Colonic mucosa (tissue), 4 donors: ENCODE measurements around the gene PPP1R9B. TPM values are rescaled to one million over a fixed set of nuclear protein-coding genes. Genes with fewer than 3 reads are reported as not detected.

Source experiments
- DNase-seq: peaks from one replicate; pipeline ENCODE4 v3.0.0-alpha.2; 2020
- H3K27ac ChIP-seq: fragments of 200-600 bp; one replicate; pipeline ENCODE4 v1.8.0; 2021
- H3K27me3 ChIP-seq: fragments of 200-600 bp; one replicate; pipeline ENCODE4 v1.8.0; 2021
- H3K36me3 ChIP-seq: fragments of 200-600 bp; one replicate; pipeline ENCODE4 v1.8.0; 2021
- H3K4me1 ChIP-seq: fragments of 200-600 bp; one replicate; pipeline ENCODE4 v1.8.0; 2021; ENCODE audit warnings: mild to moderate bottlenecking
- H3K4me3 ChIP-seq: fragments of 200-600 bp; one replicate; pipeline ENCODE4 v1.8.0; 2021
- H3K9ac ChIP-seq, 2 donors: one replicate each; pipeline ENCODE4 v1.7.0; 2013; ENCODE audit warnings: control low read depth in 2 of 2, low read depth in 2 of 2, low read length in 2 of 2
- H3K9me3 ChIP-seq: fragments of 200-600 bp; one replicate; pipeline ENCODE4 v1.8.0; 2021
- intact Hi-C: fragments of 100-400 bp; cut with DNase I; formaldehyde crosslinking; loops from one replicate; pipeline ENCODE4 v1.14.1; 2022
- total RNA-seq, 2 donors: library from RNA; stranded (reverse); fragmentation: NEBNext Ultra II Directional in 1 of 2; extraction: Animal tissue kit (Norgen Biotek cat#: 25700) in 1 of 2; gene quantifications; one replicate each; pipeline ENCODE4 v1.2.1, GENCODE V29; 2021
- TF ChIP-seq, protein P1 (sequence below): fragments of 200-600 bp; IDR thresholded peaks from one replicate; pipeline ENCODE4 v1.8.0; 2022; ENCODE audit warnings: antibody characterized with exemption, mild to moderate bottlenecking
- donor health status: healthy.
- donor health status: DM: no; HTN: no; CAD: no.
- donor health status: DM: no; HTN: no; CAD: no.

Gene PPP1R9B
- total RNA-seq, 2 donors from 2014 or later = 36.6 to 43.2 TPM

DNA sequence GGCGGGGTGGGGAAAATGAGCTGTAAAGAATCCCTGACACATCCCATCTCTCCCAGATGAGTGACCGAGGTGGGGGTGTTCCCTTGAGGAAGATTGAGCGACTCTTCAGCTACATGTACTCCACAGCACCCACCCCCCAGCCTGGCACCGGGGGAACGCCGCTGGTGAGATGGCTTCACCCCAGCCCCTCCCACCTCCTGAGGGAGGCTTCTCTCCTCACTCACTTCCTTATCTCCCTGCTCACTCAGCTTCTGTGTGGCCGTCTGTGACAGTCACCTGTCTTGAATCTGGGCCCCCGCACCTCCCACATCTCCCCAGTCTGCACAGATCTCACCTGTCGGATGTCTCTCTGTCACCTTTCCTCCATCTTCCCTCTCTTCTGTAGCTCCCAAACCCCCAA lies 41.9 kb downstream of the PPP1R9B start:
- Histone ChIP-seq H3K27me3 (no peaks in the 10 kb centered on the region), H3K4me1 (peaks cover 7% of the 10 kb centered on the region), H3K36me3 (no peaks in the 10 kb centered on the region), H3K9me3 (no peaks in the 10 kb centered on the region), H3K4me3 (no peak overlapping the region), H3K27ac (no peak overlapping the region), H3K9ac (no peak overlapping the region)
- TF ChIP-seq, protein P1, sequence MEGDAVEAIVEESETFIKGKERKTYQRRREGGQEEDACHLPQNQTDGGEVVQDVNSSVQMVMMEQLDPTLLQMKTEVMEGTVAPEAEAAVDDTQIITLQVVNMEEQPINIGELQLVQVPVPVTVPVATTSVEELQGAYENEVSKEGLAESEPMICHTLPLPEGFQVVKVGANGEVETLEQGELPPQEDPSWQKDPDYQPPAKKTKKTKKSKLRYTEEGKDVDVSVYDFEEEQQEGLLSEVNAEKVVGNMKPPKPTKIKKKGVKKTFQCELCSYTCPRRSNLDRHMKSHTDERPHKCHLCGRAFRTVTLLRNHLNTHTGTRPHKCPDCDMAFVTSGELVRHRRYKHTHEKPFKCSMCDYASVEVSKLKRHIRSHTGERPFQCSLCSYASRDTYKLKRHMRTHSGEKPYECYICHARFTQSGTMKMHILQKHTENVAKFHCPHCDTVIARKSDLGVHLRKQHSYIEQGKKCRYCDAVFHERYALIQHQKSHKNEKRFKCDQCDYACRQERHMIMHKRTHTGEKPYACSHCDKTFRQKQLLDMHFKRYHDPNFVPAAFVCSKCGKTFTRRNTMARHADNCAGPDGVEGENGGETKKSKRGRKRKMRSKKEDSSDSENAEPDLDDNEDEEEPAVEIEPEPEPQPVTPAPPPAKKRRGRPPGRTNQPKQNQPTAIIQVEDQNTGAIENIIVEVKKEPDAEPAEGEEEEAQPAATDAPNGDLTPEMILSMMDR = no peak
- DNase-seq = no peak
- intact Hi-C loops = no loop called here

DNA sequence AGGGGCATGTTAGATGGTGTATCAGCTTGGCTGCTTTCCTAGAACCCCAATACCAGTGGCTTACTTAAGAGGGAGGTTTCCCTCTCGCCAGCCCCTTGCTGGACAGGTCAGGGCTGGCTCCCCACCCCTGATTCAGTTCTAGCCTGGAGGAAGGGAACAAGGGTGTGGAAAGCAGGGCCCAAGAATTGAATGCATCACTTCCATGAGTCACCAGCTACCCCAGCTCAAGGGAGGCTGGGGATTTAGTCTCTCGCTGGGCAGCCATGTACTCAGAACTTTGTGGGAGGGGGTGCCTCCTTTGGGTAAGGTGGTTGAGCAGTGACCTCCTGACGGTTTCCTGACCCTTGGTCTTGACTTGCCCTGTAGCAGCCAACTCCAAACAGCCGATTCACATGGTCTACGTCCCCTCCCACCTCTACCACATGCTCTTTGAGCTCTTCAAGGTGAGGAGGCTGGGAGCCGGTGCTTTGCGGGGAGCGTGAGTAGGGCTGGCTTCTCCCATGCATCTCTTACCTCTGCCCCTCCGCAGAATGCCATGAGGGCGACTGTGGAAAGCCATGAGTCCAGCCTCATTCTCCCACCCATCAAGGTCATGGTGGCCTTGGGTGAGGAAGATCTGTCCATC lies 42.6 kb downstream of the PPP1R9B start:
- H3K27me3 ChIP-seq = no peaks in the 10 kb centered on the region
- TF ChIP-seq, protein P1 = no peak
- no peak overlapping the region for H3K27ac ChIP-seq
- no peak overlapping the region for H3K9ac ChIP-seq
- H3K9me3 ChIP-seq = no peaks in the 10 kb centered on the region
- no peaks in the 10 kb centered on the region for H3K36me3 ChIP-seq
- intact Hi-C loops = no loop called here
- no peak overlapping the region for H3K4me3 ChIP-seq
- peaks cover 7% of the 10 kb centered on the region for H3K4me1 ChIP-seq
- DNase-seq = no peak

DNA sequence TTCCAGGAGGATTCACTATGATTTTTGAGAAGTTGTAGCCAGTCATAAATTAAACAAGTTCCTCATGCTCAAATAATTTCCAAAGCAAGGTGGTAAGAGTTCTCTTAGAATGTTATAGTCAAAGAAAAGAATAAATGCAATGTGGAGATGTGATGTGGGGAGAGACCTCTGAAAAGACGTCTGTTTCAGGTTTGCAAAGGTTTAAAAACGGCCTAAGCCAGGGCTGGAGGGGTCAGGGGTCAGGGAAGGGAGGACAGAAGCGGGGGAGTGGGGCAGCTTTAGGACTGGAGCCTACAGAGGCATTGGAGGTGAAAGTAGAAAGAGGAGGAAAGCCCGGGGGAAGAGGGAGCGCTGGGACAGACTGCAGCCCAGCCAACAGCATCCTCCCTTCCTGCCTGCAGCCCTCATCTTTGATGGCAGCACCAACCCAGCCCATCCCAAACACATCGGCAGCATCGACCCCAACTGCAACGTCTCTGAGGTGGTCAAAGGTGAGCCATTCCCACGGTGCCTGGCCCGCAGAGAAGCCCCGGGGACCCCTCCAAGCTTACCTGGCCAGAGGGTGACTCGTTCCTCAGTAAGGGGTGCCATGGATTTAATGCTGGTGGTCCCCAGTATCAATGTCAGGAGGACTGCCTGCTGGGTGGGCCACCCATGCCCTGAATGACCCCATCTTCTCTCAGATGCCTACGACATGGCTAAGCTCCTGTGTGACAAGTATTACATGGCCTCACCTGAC lies 43.9 kb downstream of the PPP1R9B start:
- H3K27me3 ChIP-seq = no peaks in the 10 kb centered on the region
- H3K9me3 ChIP-seq = no peaks in the 10 kb centered on the region
- peaks cover 4% of the 10 kb centered on the region for H3K4me1 ChIP-seq
- no peak overlapping the region for H3K4me3 ChIP-seq
- DNase-seq = no peak
- no peak overlapping the region for H3K9ac ChIP-seq
- intact Hi-C loops = no loop called here
- H3K27ac ChIP-seq = no peak overlapping the region
- TF ChIP-seq, protein P1 = no peak
- no peaks in the 10 kb centered on the region for H3K36me3 ChIP-seq

DNA sequence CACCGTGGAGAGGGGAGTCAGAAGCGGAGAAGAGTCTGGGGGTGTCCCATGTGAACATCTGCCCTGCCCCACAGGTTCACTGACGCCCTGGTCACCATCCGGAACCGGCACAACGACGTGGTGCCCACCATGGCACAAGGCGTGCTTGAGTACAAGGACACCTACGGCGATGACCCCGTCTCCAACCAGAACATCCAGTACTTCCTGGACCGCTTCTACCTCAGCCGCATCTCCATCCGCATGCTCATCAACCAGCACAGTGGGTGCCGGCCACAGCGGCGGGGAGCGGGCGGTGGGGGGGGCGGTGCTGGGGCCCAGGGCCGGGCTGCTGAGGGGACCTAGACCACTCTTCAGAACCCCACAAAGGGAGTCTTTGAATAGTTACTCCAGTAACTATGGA lies 44.7 kb downstream of the PPP1R9B start:
- peaks cover 8% of the 10 kb centered on the region for H3K4me1 ChIP-seq
- H3K27ac ChIP-seq = no peak overlapping the region
- no peaks in the 10 kb centered on the region for H3K9me3 ChIP-seq
- H3K9ac ChIP-seq = no peak overlapping the region
- TF ChIP-seq, protein P1 = no peak
- no peaks in the 10 kb centered on the region for H3K27me3 ChIP-seq
- intact Hi-C loops = no loop called here
- DNase-seq = no peak
- H3K36me3 ChIP-seq = no peaks in the 10 kb centered on the region
- no peak overlapping the region for H3K4me3 ChIP-seq

DNA sequence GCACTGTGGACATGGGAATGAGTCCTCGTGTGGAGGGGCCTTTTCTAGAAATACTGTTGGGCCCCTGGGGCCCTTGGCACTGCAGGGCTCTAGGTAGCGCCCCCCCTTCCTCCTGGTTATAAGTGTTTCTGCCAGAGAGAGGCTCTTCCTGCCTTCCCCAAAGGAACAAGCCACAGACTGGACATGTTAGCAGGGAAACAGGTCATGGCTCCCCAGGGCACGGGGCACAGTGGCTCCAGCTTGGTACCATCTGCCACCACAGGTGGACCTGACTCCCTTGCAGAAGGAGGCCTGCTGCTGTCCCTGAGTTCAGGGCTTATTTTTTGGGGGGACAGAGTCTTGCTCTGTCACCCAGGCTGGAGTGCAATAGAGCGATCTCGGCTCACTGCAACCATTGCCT lies 46.5 kb downstream of the PPP1R9B start:
- intact Hi-C loops = no loop called here
- Histone ChIP-seq H3K36me3 (no peaks in the 10 kb centered on the region), H3K27me3 (no peaks in the 10 kb centered on the region), H3K27ac (no peak overlapping the region), H3K4me3 (no peak overlapping the region), H3K9me3 (no peaks in the 10 kb centered on the region), H3K4me1 (peaks cover 25% of the 10 kb centered on the region), H3K9ac (peak overlapping the region in 1 of 2 donors; percentile 88)
- TF ChIP-seq, protein P1 = no peak
- no peak for DNase-seq
